ENCODE measurements around the gene ODAD4.

DNA sequence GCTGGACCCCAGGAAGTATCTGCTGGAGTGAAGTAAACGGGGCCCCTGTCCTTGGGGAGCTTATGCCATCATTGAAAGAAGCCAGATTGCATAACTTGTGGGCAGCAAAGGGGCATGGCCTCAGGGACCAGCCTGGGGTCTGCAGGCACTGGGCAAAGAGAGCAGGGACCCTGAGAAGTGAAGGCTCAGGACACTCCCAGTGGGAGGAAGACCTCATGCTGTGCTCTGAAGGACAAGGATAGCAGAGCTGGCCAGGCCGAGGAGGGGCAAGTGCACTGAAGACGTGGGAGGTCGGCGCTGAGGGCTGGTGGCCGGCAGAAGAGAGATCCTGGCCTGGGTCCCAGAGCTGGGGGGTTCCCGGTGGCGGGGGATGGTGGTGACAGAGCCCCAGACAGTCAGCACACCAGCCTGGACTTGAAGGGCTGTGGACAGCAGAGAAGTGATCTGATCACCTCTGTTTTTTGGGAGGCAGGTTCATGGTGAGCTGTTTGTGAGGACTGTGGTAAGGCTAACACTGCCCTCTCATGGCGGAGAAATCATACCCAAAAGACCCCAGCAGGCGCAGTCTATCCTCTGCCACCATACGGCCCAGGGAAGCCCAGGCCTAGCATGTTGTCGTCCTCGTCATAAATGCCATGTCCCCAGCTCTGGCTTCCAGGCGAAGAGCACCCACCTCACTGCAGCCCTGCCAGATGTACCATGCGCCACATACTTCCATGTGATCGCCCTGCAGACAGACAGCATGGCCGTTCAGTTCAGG, 29.1 kb downstream of the ODAD4 start:
- TF ChIP-seq, protein P1, sequence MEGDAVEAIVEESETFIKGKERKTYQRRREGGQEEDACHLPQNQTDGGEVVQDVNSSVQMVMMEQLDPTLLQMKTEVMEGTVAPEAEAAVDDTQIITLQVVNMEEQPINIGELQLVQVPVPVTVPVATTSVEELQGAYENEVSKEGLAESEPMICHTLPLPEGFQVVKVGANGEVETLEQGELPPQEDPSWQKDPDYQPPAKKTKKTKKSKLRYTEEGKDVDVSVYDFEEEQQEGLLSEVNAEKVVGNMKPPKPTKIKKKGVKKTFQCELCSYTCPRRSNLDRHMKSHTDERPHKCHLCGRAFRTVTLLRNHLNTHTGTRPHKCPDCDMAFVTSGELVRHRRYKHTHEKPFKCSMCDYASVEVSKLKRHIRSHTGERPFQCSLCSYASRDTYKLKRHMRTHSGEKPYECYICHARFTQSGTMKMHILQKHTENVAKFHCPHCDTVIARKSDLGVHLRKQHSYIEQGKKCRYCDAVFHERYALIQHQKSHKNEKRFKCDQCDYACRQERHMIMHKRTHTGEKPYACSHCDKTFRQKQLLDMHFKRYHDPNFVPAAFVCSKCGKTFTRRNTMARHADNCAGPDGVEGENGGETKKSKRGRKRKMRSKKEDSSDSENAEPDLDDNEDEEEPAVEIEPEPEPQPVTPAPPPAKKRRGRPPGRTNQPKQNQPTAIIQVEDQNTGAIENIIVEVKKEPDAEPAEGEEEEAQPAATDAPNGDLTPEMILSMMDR (conservative IDR thresholded peaks at IDR 0.05; ENCODE audit: low read length) = peak; percentile 76
- TF ChIP-seq EZH2phosphoT487 (IDR thresholded peaks at IDR 0.05; ENCODE audit: borderline replicate concordance, low read depth, low read length) = no peak
